HG03460 (cell line): ENCODE measurements around the gene EHHADH.

Experiments
- ATAC-seq: cut with Tn5 transposase; IDR thresholded peaks from one replicate; pipeline ENCODE4 v1.9.1; 2021; ENCODE audit not compliant: unreplicated experiment

EHHADH gene

GRCh38 chr3:185150561-185150960 lies 103.3 kb downstream of the EHHADH start:
- ATAC-seq, result no peak

DNA sequence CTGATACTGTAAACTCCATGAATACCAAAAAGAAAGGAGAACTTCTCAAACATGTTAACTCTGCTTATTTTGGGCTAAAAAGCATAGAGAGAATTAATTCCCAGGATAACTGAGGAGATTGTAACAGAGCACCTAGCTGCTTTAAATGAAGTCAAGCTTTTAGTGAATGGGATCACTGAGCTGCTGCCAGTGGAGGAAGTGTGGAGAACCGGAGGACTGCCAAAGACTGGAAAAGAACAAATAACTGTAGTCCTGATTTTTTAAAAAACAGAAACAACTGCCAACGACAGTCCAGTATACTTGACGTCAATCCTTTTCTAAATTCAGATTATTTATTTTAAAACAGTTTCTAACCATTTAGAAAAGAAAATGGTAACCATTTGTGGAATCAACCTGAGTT lies 104.3 kb downstream of the EHHADH start:
- ATAC-seq, result no peak

DNA sequence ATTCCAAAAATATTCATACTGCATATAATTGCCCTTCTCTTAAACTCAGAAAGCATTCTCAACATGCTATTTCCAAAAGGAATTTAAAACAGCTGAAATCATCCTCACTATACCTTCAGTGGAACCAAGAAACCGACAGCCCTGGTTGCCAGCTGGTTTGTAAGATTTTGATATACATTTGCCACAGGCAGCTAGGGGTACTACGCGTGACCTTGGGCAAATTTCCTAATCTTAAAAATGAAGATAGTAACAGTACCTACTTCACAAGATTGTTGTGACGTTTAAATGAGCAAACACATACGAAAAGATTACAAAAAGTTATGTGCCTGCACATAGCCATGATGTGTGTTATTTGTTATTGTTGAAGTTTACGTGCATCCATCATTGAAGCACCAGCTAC lies 108.3 kb downstream of the EHHADH start:
- ATAC-seq, result no peak

DNA sequence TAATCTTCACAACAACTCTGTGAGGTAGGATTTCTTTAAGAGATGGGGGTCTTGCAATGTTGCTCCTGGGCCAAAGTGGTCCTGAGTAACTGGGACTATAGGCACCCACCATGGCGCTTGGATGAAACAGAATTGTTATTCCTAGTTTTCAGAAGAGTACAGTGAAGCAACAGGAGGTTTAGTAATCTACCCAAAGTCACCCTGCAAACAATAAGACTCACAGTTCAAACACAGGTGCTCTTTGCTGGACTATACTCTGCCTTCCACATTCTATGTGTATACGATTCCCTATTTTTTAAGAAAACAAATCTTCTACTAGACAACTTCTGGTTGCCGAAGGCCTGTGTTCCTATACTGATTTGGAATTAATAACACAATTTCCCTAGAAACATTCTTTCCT lies 109.1 kb downstream of the EHHADH start:
- no peak for ATAC-seq
